WTC11 (cell line): ENCODE measurements around the gene KCNH8. TPM values are rescaled to one million over a fixed set of nuclear protein-coding genes. Genes with fewer than 3 reads are reported as not detected.

Experiments
- ATAC-seq: fragments of 200-7000 bp; cut with Tn5 transposase; 2 replicates; pipeline ENCODE4 v1.10.0; 2021; ENCODE audit warnings: mild to moderate bottlenecking, moderate library complexity
- CTCF ChIA-PET: fragments of 300-600 bp; sonication (Branson Sonifier 250); formaldehyde crosslinking; loops from one replicate; lab custom pipeline; 2021; ENCODE audit warnings: antibody characterized with exemption; lab: Charles Lee
- POLR2A ChIA-PET: fragments of 350-600 bp; sonication (Branson Sonifier 250); formaldehyde crosslinking; loops from one replicate; lab custom pipeline; 2021; ENCODE audit warnings: antibody characterized with exemption; lab: Charles Lee
- DNase-seq: peaks from one replicate; pipeline ENCODE4 v3.0.0; 2021; ENCODE audit warnings: low spot score
- H3K27ac Mint-ChIP-seq: 2 replicates; pipeline ENCODE4 v1.8.0; 2021; ENCODE audit warnings: mixed read lengths
- H3K27me3 Mint-ChIP-seq: 2 replicates; pipeline ENCODE4 v1.8.0; 2021; ENCODE audit warnings: low read depth, mild to moderate bottlenecking, moderate library complexity, mixed read lengths
- H3K36me3 Mint-ChIP-seq: 2 replicates; pipeline ENCODE4 v1.8.0; 2021; ENCODE audit warnings: mixed read lengths
- H3K4me1 Mint-ChIP-seq: 2 replicates; pipeline ENCODE4 v1.8.0; 2022; ENCODE audit warnings: mixed read lengths
- H3K4me3 Mint-ChIP-seq: 2 replicates; pipeline ENCODE4 v1.8.0; 2021; ENCODE audit warnings: mild to moderate bottlenecking, moderate library complexity, mixed read lengths
- H3K9me3 Mint-ChIP-seq: 2 replicates; pipeline ENCODE4 v1.8.0; 2021; ENCODE audit warnings: mixed read lengths
- CREB1 ChIP-seq: sonication (generic); formaldehyde crosslinking; IDR thresholded peaks from 2 replicates; pipeline ENCODE4 v1.8.0; 2023; ENCODE audit warnings: mild to moderate bottlenecking, missing genetic modification reagents
- ELF4 ChIP-seq: sonication (generic); formaldehyde crosslinking; IDR thresholded peaks from 2 replicates; pipeline ENCODE4 v1.8.1; 2022; ENCODE audit warnings: low read depth, mild to moderate bottlenecking, moderate library complexity, missing genetic modification reagents
- EMX1 ChIP-seq: fragments of 250-450 bp; sonication (Bioruptor Pico); IDR thresholded peaks from 2 replicates; pipeline ENCODE4 v1.8.0; 2021; ENCODE audit warnings: mild to moderate bottlenecking
- ETV6 ChIP-seq: sonication (generic); formaldehyde crosslinking; IDR thresholded peaks from 2 replicates; pipeline ENCODE4 v1.8.1; 2022; ENCODE audit warnings: mild to moderate bottlenecking, missing genetic modification reagents
- FOXJ3 ChIP-seq: sonication (generic); formaldehyde crosslinking; IDR thresholded peaks from 2 replicates; pipeline ENCODE4 v1.9.0; 2021; ENCODE audit warnings: missing genetic modification reagents, mild to moderate bottlenecking, borderline replicate concordance
- FOXP1 ChIP-seq: sonication (generic); formaldehyde crosslinking; IDR thresholded peaks from 2 replicates; pipeline ENCODE4 v1.8.0; 2022; ENCODE audit warnings: missing genetic modification reagents, mild to moderate bottlenecking, moderate library complexity, borderline replicate concordance
- GRHL2 ChIP-seq: fragments of 250-450 bp; sonication (Bioruptor Pico); IDR thresholded peaks from 2 replicates; pipeline ENCODE4 v1.8.0; 2022; ENCODE audit warnings: mild to moderate bottlenecking, moderate library complexity; ENCODE audit not compliant: insufficient replicate concordance, severe bottlenecking
- HMGA2 ChIP-seq: fragments of 250-450 bp; sonication (Bioruptor Pico); IDR thresholded peaks from 2 replicates; pipeline ENCODE4 v1.4.0; 2021; ENCODE audit warnings: mild to moderate bottlenecking, moderate library complexity
- JUN ChIP-seq: sonication (generic); formaldehyde crosslinking; IDR thresholded peaks from 2 replicates; pipeline ENCODE4 v1.8.0; 2023; ENCODE audit warnings: mild to moderate bottlenecking, missing genetic modification reagents
- MYBL2 ChIP-seq: sonication (generic); formaldehyde crosslinking; IDR thresholded peaks from 2 replicates; pipeline ENCODE4 v1.8.1; 2023; ENCODE audit warnings: mild to moderate bottlenecking, moderate library complexity, missing genetic modification reagents
- NFE2L1 ChIP-seq: sonication (generic); formaldehyde crosslinking; IDR thresholded peaks from 2 replicates; pipeline ENCODE4 v1.8.1; 2023; ENCODE audit warnings: missing genetic modification reagents
- NR2C2 ChIP-seq: sonication (generic); formaldehyde crosslinking; IDR thresholded peaks from 2 replicates; pipeline ENCODE4 v1.8.0; 2022; ENCODE audit warnings: mild to moderate bottlenecking, missing genetic modification reagents
- SMAD3 ChIP-seq: sonication (generic); formaldehyde crosslinking; IDR thresholded peaks from 2 replicates; pipeline ENCODE4 v1.8.0; 2022; ENCODE audit warnings: missing genetic modification reagents, mild to moderate bottlenecking, borderline replicate concordance
- SOX15 ChIP-seq: fragments of 250-450 bp; sonication (Bioruptor Pico); IDR thresholded peaks from 2 replicates; pipeline ENCODE4 v1.9.0; 2021; ENCODE audit warnings: mild to moderate bottlenecking
- SP1 ChIP-seq: sonication (generic); formaldehyde crosslinking; conservative IDR thresholded peaks from 2 replicates; pipeline ENCODE4 v1.8.1; 2022; ENCODE audit warnings: missing genetic modification reagents
- TEAD1 ChIP-seq: sonication (generic); formaldehyde crosslinking; IDR thresholded peaks from 2 replicates; pipeline ENCODE4 v1.8.0; 2022; ENCODE audit warnings: mild to moderate bottlenecking, missing genetic modification reagents
- ZNF121 ChIP-seq: sonication (generic); formaldehyde crosslinking; IDR thresholded peaks from 2 replicates; pipeline ENCODE4 v1.8.0; 2023; ENCODE audit warnings: missing genetic modification reagents
- ZNF219 ChIP-seq: sonication (generic); formaldehyde crosslinking; IDR thresholded peaks from 2 replicates; pipeline ENCODE4 v1.8.0; 2023; ENCODE audit warnings: missing genetic modification reagents, mild to moderate bottlenecking, borderline replicate concordance
- ZNF317 ChIP-seq: sonication (generic); formaldehyde crosslinking; IDR thresholded peaks from 2 replicates; pipeline ENCODE4 v1.8.1; 2023; ENCODE audit warnings: low read depth, mild to moderate bottlenecking, moderate library complexity, missing genetic modification reagents, borderline replicate concordance
- ZNF396 ChIP-seq: fragments of 250-450 bp; sonication (Bioruptor Pico); IDR thresholded peaks from 2 replicates; pipeline ENCODE4 v1.8.0; 2021; ENCODE audit warnings: mild to moderate bottlenecking, moderate library complexity, borderline replicate concordance
- total RNA-seq: library from RNA; stranded (reverse); gene quantifications from 3 replicates; pipeline ENCODE4 v1.2.3, GENCODE V29; 2021
- TF ChIP-seq, protein P1 (sequence below): sonication (generic); formaldehyde crosslinking; IDR thresholded peaks from 2 replicates; pipeline ENCODE4 v1.8.0; 2023; ENCODE audit warnings: mild to moderate bottlenecking, missing genetic modification reagents
- TF ChIP-seq, protein P2 (sequence below): sonication (generic); formaldehyde crosslinking; IDR thresholded peaks from 2 replicates; pipeline ENCODE4 v1.8.0; 2022; ENCODE audit warnings: mild to moderate bottlenecking, missing genetic modification reagents
- TF ChIP-seq, protein P3 (sequence below): fragments of 250-450 bp; sonication (Bioruptor Pico); IDR thresholded peaks from 2 replicates; pipeline ENCODE4 v1.8.0; 2021; ENCODE audit warnings: mild to moderate bottlenecking
- TF ChIP-seq, protein P4 (sequence below): fragments of 250-450 bp; sonication (Bioruptor Pico); IDR thresholded peaks from 2 replicates; pipeline ENCODE4 v1.9.0; 2021; ENCODE audit warnings: moderate library complexity, mild to moderate bottlenecking, inconsistent platforms, borderline replicate concordance
- TF ChIP-seq, protein P5 (sequence below): sonication (generic); formaldehyde crosslinking; IDR thresholded peaks from 2 replicates; pipeline ENCODE4 v1.8.1; 2022; ENCODE audit warnings: mild to moderate bottlenecking, missing genetic modification reagents, moderate library complexity, borderline replicate concordance
- TF ChIP-seq, protein P6 (sequence below): sonication (generic); formaldehyde crosslinking; conservative IDR thresholded peaks from 2 replicates; pipeline ENCODE4 v1.8.1; 2022; ENCODE audit warnings: mild to moderate bottlenecking, missing genetic modification reagents
- TF ChIP-seq, protein P7 (sequence below): sonication (generic); formaldehyde crosslinking; IDR thresholded peaks from 2 replicates; pipeline ENCODE4 v1.8.1; 2023; ENCODE audit warnings: mild to moderate bottlenecking, missing genetic modification reagents

Gene KCNH8
- total RNA-seq, 1 experiment from 2014 or later, result 2.8 TPM

DNA sequence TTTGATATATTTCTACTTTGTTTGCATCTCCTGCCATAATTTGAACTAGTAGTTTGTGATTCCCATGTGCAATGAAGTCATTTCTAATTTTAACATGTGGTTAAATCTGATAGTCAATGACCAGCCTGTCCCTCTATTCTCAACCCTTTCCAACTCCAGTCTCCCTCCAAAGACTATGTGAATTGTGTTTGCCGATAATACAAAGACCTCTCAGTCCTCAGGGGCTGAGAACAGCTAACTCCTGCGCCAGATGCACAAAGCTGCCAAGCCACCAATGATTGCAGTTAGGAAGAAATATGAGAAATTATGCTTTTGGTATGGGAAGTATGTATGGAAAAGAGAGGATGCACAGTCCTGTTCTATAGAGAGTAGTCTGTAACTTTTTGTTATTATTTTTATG is 54.0 kb downstream of the KCNH8 start:
- H3K9me3 Mint-ChIP-seq, result no peaks in the 10 kb centered on the region
- no peaks in the 10 kb centered on the region for H3K27me3 Mint-ChIP-seq
- ChIA-PET CTCF (no interaction called here), POLR2A (no interaction called here)
- H3K4me1 Mint-ChIP-seq, result no peaks in the 10 kb centered on the region
- H3K36me3 Mint-ChIP-seq, result no peaks in the 10 kb centered on the region
- no peak overlapping the region for H3K4me3 Mint-ChIP-seq
- H3K27ac Mint-ChIP-seq, result no peak overlapping the region
- ATAC-seq, result no peak
- no peak for TF ChIP-seq TEAD1 (CRISPR knock-in tag)
- TF ChIP-seq ETV6, result no peak
- no peak for TF ChIP-seq SP1 (CRISPR knock-in tag)
- no peak for TF ChIP-seq EMX1 (CRISPR knock-in tag)
- TF ChIP-seq ZNF219, result no peak
- TF ChIP-seq, protein P1, sequence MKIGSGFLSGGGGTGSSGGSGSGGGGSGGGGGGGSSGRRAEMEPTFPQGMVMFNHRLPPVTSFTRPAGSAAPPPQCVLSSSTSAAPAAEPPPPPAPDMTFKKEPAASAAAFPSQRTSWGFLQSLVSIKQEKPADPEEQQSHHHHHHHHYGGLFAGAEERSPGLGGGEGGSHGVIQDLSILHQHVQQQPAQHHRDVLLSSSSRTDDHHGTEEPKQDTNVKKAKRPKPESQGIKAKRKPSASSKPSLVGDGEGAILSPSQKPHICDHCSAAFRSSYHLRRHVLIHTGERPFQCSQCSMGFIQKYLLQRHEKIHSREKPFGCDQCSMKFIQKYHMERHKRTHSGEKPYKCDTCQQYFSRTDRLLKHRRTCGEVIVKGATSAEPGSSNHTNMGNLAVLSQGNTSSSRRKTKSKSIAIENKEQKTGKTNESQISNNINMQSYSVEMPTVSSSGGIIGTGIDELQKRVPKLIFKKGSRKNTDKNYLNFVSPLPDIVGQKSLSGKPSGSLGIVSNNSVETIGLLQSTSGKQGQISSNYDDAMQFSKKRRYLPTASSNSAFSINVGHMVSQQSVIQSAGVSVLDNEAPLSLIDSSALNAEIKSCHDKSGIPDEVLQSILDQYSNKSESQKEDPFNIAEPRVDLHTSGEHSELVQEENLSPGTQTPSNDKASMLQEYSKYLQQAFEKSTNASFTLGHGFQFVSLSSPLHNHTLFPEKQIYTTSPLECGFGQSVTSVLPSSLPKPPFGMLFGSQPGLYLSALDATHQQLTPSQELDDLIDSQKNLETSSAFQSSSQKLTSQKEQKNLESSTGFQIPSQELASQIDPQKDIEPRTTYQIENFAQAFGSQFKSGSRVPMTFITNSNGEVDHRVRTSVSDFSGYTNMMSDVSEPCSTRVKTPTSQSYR (CRISPR knock-in tag), result no peak
- no peak for TF ChIP-seq ELF4 (CRISPR knock-in tag)
- TF ChIP-seq ZNF121, result no peak
- no peak for TF ChIP-seq JUN
- TF ChIP-seq NFE2L1 (CRISPR knock-in tag), result no peak
- TF ChIP-seq, protein P2, sequence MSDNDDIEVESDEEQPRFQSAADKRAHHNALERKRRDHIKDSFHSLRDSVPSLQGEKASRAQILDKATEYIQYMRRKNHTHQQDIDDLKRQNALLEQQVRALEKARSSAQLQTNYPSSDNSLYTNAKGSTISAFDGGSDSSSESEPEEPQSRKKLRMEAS (CRISPR knock-in tag), result no peak
- TF ChIP-seq ZNF317 (CRISPR knock-in tag), result no peak
- no peak for TF ChIP-seq MYBL2 (CRISPR knock-in tag)
- no peak for TF ChIP-seq NR2C2 (CRISPR knock-in tag)
- TF ChIP-seq, protein P3, sequence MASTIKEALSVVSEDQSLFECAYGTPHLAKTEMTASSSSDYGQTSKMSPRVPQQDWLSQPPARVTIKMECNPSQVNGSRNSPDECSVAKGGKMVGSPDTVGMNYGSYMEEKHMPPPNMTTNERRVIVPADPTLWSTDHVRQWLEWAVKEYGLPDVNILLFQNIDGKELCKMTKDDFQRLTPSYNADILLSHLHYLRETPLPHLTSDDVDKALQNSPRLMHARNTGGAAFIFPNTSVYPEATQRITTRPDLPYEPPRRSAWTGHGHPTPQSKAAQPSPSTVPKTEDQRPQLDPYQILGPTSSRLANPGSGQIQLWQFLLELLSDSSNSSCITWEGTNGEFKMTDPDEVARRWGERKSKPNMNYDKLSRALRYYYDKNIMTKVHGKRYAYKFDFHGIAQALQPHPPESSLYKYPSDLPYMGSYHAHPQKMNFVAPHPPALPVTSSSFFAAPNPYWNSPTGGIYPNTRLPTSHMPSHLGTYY, result no peak
- no peak for TF ChIP-seq FOXP1
- TF ChIP-seq, all 79 proteins: peak for 0
- no peak for DNase-seq

DNA sequence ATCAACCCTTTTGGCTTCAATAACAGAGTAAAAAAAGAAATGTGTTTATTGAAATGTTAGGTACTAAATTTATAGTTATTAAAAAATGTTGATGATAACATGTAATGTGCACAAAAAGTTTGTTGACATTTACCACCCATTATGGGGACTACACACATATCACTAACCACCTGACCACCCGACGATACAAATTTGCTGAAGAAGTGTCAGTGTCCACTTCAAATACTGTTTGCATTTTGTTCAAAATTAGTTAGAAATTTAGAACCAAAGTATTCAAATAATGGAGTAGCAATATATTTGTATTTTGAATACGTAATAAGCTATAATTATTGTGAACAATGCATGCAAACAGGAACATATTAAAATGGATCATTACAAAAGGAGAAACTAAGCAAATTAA is 54.4 kb downstream of the KCNH8 start:
- DNase-seq (no peak), ATAC-seq (no peak)
- Mint-ChIP-seq H3K4me1 (no peaks in the 10 kb centered on the region), H3K27me3 (no peaks in the 10 kb centered on the region), H3K27ac (no peak overlapping the region), H3K4me3 (no peak overlapping the region), H3K36me3 (no peaks in the 10 kb centered on the region), H3K9me3 (no peaks in the 10 kb centered on the region)
- ChIA-PET POLR2A (no interaction called here), CTCF (interaction anchor here (1.8 kb wide), 1 partner anchor 29 kb away, joined by 5 read pairs; no protein-coding TSS in a partner anchor)
- TF ChIP-seq SOX15, result no peak
- TF ChIP-seq, protein P4, sequence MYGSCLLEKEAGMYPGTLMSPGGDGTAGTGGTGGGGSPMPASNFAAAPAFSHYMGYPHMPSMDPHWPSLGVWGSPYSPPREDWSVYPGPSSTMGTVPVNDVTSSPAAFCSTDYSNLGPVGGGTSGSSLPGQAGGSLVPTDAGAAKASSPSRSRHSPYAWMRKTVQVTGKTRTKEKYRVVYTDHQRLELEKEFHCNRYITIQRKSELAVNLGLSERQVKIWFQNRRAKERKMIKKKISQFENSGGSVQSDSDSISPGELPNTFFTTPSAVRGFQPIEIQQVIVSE (CRISPR knock-in tag), result no peak

DNA sequence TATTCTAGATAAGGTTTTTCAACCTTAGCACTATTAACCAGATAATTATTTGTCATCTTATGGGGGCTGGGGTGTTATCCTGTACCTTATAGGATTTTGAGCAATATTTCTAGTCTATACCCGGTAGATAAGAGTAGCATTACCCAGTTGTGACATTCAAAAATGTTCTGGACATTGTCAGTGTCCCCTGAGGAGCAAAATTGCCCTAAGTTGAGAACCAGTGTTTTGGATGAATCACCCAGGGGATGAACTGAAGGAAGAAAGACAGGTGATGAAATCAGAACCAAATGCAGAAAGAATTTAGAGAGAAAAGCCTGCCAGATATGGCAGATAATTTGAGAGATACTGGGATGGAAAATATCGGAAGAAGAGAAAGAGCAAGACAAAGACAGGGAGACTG is 58.2 kb downstream of the KCNH8 start:
- DNase-seq (no peak), ATAC-seq (no peak)
- ChIA-PET POLR2A (no interaction called here), CTCF (no interaction called here)
- no peak overlapping the region for H3K4me3 Mint-ChIP-seq
- H3K9me3 Mint-ChIP-seq, result no peaks in the 10 kb centered on the region
- no peaks in the 10 kb centered on the region for H3K4me1 Mint-ChIP-seq
- no peaks in the 10 kb centered on the region for H3K36me3 Mint-ChIP-seq
- no peak overlapping the region; the same call in 1 of the 2 replicates for H3K27ac Mint-ChIP-seq
- no peaks in the 10 kb centered on the region for H3K27me3 Mint-ChIP-seq
- TF ChIP-seq CREB1 (CRISPR knock-in tag) (no peak), GRHL2 (no peak), ZNF396 (CRISPR knock-in tag) (no peak), FOXJ3 (CRISPR knock-in tag) (no peak), SMAD3 (CRISPR knock-in tag) (no peak), HMGA2 (CRISPR knock-in tag) (no peak)
- TF ChIP-seq, protein P5, sequence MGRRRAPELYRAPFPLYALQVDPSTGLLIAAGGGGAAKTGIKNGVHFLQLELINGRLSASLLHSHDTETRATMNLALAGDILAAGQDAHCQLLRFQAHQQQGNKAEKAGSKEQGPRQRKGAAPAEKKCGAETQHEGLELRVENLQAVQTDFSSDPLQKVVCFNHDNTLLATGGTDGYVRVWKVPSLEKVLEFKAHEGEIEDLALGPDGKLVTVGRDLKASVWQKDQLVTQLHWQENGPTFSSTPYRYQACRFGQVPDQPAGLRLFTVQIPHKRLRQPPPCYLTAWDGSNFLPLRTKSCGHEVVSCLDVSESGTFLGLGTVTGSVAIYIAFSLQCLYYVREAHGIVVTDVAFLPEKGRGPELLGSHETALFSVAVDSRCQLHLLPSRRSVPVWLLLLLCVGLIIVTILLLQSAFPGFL (CRISPR knock-in tag), result no peak
- TF ChIP-seq, protein P4 (CRISPR knock-in tag), result no peak
- TF ChIP-seq, protein P6, sequence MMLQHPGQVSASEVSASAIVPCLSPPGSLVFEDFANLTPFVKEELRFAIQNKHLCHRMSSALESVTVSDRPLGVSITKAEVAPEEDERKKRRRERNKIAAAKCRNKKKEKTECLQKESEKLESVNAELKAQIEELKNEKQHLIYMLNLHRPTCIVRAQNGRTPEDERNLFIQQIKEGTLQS (CRISPR knock-in tag), result no peak
- TF ChIP-seq, protein P7, sequence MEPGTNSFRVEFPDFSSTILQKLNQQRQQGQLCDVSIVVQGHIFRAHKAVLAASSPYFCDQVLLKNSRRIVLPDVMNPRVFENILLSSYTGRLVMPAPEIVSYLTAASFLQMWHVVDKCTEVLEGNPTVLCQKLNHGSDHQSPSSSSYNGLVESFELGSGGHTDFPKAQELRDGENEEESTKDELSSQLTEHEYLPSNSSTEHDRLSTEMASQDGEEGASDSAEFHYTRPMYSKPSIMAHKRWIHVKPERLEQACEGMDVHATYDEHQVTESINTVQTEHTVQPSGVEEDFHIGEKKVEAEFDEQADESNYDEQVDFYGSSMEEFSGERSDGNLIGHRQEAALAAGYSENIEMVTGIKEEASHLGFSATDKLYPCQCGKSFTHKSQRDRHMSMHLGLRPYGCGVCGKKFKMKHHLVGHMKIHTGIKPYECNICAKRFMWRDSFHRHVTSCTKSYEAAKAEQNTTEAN (CRISPR knock-in tag), result no peak
